Measurements from ENCODE around the gene DNHD1. TPM values are rescaled to one million over a fixed set of nuclear protein-coding genes. Genes with fewer than 3 reads are reported as not detected.
A peak's percentile ranks its signal among the peaks of the same experiment; 100 is the strongest.

DNHD1 gene
- total and polyA plus RNA-seq, 2 of the 8 experiments (the other 6 are each of a cell fraction or from before 2014, with no cell fraction given): 5.0 to 6.8 TPM

GRCh38 chr11:6473451-6474412 lies 23.3 kb upstream of the DNHD1 start, which contains the start of gene TRIM3 (continued):
- TF ChIP-seq SP2 (IDR thresholded peaks at IDR 0.05; ENCODE audit: low read length) (no peak), KDM4A (IDR thresholded peaks at IDR 0.05; ENCODE audit: low read depth, low read length, severe bottlenecking) (peak; percentile 66), PHF8 (conservative IDR thresholded peaks at IDR 0.05; ENCODE audit: low read depth, low read length) (peak; percentile 46; the same call in 1 of the 2 replicates), GTF2F1 (IDR thresholded peaks at IDR 0.05; ENCODE audit: borderline replicate concordance, low read depth, low read length) (no peak), HDAC6 (IDR thresholded peaks at IDR 0.05; ENCODE audit: low read depth, low read length) (no peak), SP1 (IDR thresholded peaks at IDR 0.05; ENCODE audit: low read depth, low read length) (peak; percentile 40; the same call in 1 of the 2 replicates), HDAC2 (IDR thresholded peaks at IDR 0.05; ENCODE audit: borderline replicate concordance in 1 of 2, low read depth in 2 of 2, low read length in 2 of 2) (no peak), TEAD4 (IDR thresholded peaks at IDR 0.05; ENCODE audit: low read depth, low read length) (no peak), SIN3A (conservative IDR thresholded peaks at IDR 0.05 in 1 of 2, IDR thresholded peaks at IDR 0.05 in 1 of 2; ENCODE audit: low read depth in 1 of 2, low read length in 2 of 2) (peak in 1 of 2 experiments; percentile 67; a peak in 1 of 4 replicates), ASH2L (IDR thresholded peaks at IDR 0.05; ENCODE audit: low read length) (no peak), RAD21 (IDR thresholded peaks at IDR 0.05 in 1 of 2, conservative IDR thresholded peaks at IDR 0.05 in 1 of 2; ENCODE audit: low read depth in 2 of 2, low read length in 2 of 2) (no peak; a peak in 1 of 4 replicates), NANOG (IDR thresholded peaks at IDR 0.05; ENCODE audit: insufficient read depth, low read depth, low read length, poor library complexity, severe bottlenecking) (no peak), CTBP2 (IDR thresholded peaks at IDR 0.05; ENCODE audit: borderline replicate concordance, insufficient read depth, insufficient read length, low read length) (no peak), JUN (IDR thresholded peaks at IDR 0.05; ENCODE audit: low read depth, low read length) (no peak), EP300 (IDR thresholded peaks at IDR 0.05; ENCODE audit: borderline replicate concordance in 1 of 2, low read depth in 2 of 2, low read length in 2 of 2) (0 out of 3 replicates have a peak, but pooled peaks of 1 of the 2 experiments have one; percentile 6), SAP30 (IDR thresholded peaks at IDR 0.05; ENCODE audit: insufficient read depth, insufficient replicate concordance, low read length) (no peak), TCF12 (IDR thresholded peaks at IDR 0.05; ENCODE audit: low read depth, low read length) (no peak), SUZ12 (IDR thresholded peaks at IDR 0.05; ENCODE audit: low read length) (no peak)
- TF ChIP-seq, protein P1, sequence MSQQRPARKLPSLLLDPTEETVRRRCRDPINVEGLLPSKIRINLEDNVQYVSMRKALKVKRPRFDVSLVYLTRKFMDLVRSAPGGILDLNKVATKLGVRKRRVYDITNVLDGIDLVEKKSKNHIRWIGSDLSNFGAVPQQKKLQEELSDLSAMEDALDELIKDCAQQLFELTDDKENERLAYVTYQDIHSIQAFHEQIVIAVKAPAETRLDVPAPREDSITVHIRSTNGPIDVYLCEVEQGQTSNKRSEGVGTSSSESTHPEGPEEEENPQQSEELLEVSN (IDR thresholded peaks at IDR 0.05): no peak
- TF ChIP-seq, protein P2, sequence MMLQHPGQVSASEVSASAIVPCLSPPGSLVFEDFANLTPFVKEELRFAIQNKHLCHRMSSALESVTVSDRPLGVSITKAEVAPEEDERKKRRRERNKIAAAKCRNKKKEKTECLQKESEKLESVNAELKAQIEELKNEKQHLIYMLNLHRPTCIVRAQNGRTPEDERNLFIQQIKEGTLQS (IDR thresholded peaks at IDR 0.05; ENCODE audit: insufficient read depth, low read depth, low read length): no peak

All from H1 (cell line).